IPS-18a (cell line): Measurements from ENCODE around the gene SPOCK1.
"Not testable (repeated sequence)": the region's sequence is repeated elsewhere in the genome, so short reads cannot be mapped to it uniquely, and the experiment has no call there.

Experiments
- H3K27ac ChIP-seq: one replicate; pipeline ENCODE4 v1.5.1; 2013; ENCODE audit warnings: low read length
- H3K27me3 ChIP-seq: one replicate; pipeline ENCODE4 v1.6.1; 2013; ENCODE audit warnings: mild to moderate bottlenecking, low read length; ENCODE audit not compliant: control insufficient read depth, insufficient read depth
- H3K36me3 ChIP-seq: one replicate; pipeline ENCODE4 v1.6.1; 2013; ENCODE audit warnings: low read depth, low read length; ENCODE audit not compliant: control insufficient read depth
- H3K4me1 ChIP-seq: one replicate; pipeline ENCODE4 v1.6.1; 2013; ENCODE audit warnings: low read depth, low read length; ENCODE audit not compliant: control insufficient read depth
- H3K4me3 ChIP-seq: one replicate; pipeline ENCODE4 v1.5.1; 2013; ENCODE audit warnings: low read length
- H3K9ac ChIP-seq: one replicate; pipeline ENCODE4 v1.6.1; 2013; ENCODE audit warnings: mild to moderate bottlenecking, low read length, moderate library complexity
- H3K9me3 ChIP-seq: one replicate; pipeline ENCODE4 v1.6.1; 2013; ENCODE audit warnings: low read depth, low read length; ENCODE audit not compliant: control insufficient read depth

The SPOCK1 gene

DNA sequence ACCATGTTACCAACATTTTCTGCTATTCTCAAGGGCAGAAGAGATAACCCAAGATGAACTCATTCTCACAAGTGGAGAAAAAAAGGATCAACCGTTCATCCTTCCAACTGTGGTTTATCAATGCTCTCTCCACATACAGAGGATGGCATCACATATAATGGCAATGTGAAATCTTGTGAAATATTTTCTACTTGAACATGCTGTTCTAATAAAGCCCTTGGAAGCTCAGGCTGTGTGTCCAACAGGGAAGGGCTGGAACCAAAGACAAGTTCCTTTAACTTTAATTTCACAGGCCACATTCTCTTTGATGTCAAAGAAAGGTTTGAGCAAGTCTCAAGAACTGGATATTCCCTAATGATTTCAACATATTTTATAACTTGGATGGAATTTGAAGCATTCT lies 230.5 kb downstream of the SPOCK1 start:
- Histone ChIP-seq H3K27ac (no peak overlapping the region), H3K27me3 (no peaks in the 10 kb centered on the region), H3K9me3 (no peaks in the 10 kb centered on the region), H3K4me3 (no peak overlapping the region), H3K36me3 (no peaks in the 10 kb centered on the region), H3K4me1 (no peaks in the 10 kb centered on the region), H3K9ac (no peak overlapping the region)

GRCh38 chr5:137266186-137266585 lies 232.9 kb downstream of the SPOCK1 start:
- no peaks in the 10 kb centered on the region for H3K9me3 ChIP-seq
- H3K36me3 ChIP-seq: no peaks in the 10 kb centered on the region
- no peak overlapping the region for H3K9ac ChIP-seq
- H3K4me3 ChIP-seq: no peak overlapping the region
- no peaks in the 10 kb centered on the region for H3K27me3 ChIP-seq
- H3K27ac ChIP-seq: no peak overlapping the region
- H3K4me1 ChIP-seq: no peaks in the 10 kb centered on the region

- Histone ChIP-seq H3K36me3 (no peaks in the 10 kb centered on the region), H3K27me3 (no peaks in the 10 kb centered on the region), H3K9ac (no peak overlapping the region), H3K27ac (no peak overlapping the region), H3K4me1 (no peaks in the 10 kb centered on the region), H3K4me3 (no peak overlapping the region), H3K9me3 (no peaks in the 10 kb centered on the region)
These were observed 233.7 kb downstream of the SPOCK1 start for GRCh38 chr5:137265457-137265856.

DNA sequence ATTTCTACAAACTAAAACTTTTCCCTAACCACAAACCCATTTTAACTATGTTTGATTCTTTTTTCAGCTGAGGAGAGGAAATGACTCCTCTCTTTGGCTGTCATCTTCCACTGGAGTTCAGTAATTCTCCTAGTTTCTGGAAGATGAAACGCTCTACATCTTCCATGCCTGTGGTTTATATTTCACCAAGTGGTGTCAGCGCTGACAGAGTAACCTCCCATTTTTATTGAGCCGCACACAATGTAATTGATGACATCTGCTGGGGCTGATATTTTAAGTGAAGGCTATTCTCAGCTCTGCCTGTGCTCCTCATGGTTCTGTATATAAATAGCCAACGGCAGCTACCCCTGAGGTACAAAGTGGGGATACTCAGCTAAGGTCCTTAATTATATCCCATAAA lies 234.6 kb downstream of the SPOCK1 start:
- Histone ChIP-seq H3K9me3 (no peaks in the 10 kb centered on the region), H3K9ac (no peak overlapping the region), H3K27me3 (no peaks in the 10 kb centered on the region), H3K36me3 (no peaks in the 10 kb centered on the region), H3K27ac (no peak overlapping the region), H3K4me1 (no peaks in the 10 kb centered on the region), H3K4me3 (no peak overlapping the region)

DNA sequence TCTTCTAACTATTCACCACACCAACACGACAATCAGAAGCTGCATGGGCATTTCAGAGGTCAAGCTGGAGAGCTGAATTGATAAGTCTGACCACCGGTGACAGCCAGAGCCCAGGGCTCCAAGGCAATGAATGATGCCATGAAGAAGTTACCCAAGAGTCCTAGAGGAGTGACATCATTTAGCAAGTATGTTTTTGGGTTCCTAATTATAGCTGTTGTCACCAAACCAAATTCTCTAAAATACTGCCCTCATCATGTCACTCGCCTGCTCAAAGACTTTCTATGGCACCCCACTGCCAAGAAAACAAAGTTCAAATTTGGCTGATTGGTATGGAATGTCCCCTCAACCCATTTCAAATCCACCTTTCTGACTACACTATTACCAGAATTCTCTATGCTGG lies 235.1 kb downstream of the SPOCK1 start:
- Histone ChIP-seq H3K36me3 (no peaks in the 10 kb centered on the region), H3K27ac (no peak overlapping the region), H3K9ac (no peak overlapping the region), H3K27me3 (no peaks in the 10 kb centered on the region), H3K9me3 (no peaks in the 10 kb centered on the region), H3K4me1 (no peaks in the 10 kb centered on the region), H3K4me3 (no peak overlapping the region)

DNA sequence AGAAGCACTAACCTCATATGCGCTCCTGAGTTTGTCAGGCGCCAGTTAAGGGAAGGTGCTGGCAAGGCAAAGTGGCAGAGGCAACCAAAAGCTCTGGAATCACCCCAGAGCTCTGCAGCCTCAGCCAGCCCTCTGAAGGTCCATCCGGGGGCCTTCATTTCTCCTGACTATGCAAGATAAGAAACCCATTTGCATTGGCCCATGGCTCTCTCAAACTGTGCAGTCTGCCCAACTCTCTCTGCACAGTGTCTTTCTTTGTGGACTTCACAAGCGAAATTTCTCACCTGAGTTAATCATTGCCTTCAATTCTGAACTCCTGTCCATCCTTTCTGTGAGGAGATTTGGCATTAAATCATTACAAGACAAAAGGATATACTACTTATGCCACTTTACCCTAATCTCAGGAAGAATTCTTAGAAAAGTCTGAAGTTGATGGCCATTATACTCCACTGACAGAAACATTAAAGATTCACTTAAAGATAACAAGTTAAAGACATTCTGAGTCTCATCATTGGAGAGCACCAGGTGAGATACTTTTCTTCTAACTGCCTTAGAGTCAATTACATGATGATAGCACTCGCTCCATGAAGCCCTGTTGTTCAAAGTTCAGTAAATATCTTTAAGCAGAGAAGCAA lies 235.6 kb downstream of the SPOCK1 start:
- H3K4me1 ChIP-seq: no peaks in the 10 kb centered on the region
- H3K27ac ChIP-seq: no peak overlapping the region
- H3K9me3 ChIP-seq: no peaks in the 10 kb centered on the region
- no peaks in the 10 kb centered on the region for H3K27me3 ChIP-seq
- H3K9ac ChIP-seq: no peak overlapping the region
- no peak overlapping the region for H3K4me3 ChIP-seq
- H3K36me3 ChIP-seq: no peaks in the 10 kb centered on the region

DNA sequence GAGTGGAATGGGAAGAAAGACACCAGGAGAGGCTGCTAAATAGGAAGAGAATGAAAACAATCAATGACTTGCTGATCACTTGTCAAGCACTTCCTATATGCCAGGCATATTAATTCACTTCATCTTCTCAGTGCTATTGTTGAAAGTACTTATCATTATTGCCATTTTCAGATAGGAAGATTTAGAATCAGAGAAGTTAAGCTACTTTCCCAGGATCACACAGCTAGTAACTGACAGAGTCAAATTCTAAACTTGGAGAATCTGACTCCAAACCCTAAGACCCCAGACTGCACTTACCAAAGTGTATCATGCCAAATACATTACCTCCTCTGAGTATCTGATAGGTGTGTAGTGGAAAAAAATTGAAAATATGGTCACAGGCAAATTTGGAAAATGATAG lies 236.3 kb downstream of the SPOCK1 start:
- H3K9me3 ChIP-seq: no peaks in the 10 kb centered on the region
- H3K27me3 ChIP-seq: no peaks in the 10 kb centered on the region
- no peak overlapping the region for H3K4me3 ChIP-seq
- no peaks in the 10 kb centered on the region for H3K4me1 ChIP-seq
- H3K27ac ChIP-seq: no peak overlapping the region
- no peaks in the 10 kb centered on the region for H3K36me3 ChIP-seq
- H3K9ac ChIP-seq: no peak overlapping the region

GRCh38 chr5:137260820-137261695 lies 238.1 kb downstream of the SPOCK1 start:
- H3K9me3 ChIP-seq: no peaks in the 10 kb centered on the region
- H3K4me1 ChIP-seq: no peaks in the 10 kb centered on the region
- H3K4me3 ChIP-seq: no peak overlapping the region
- no peaks in the 10 kb centered on the region for H3K36me3 ChIP-seq
- no peaks in the 10 kb centered on the region for H3K27me3 ChIP-seq
- no peak overlapping the region for H3K27ac ChIP-seq
- no peak overlapping the region for H3K9ac ChIP-seq

DNA sequence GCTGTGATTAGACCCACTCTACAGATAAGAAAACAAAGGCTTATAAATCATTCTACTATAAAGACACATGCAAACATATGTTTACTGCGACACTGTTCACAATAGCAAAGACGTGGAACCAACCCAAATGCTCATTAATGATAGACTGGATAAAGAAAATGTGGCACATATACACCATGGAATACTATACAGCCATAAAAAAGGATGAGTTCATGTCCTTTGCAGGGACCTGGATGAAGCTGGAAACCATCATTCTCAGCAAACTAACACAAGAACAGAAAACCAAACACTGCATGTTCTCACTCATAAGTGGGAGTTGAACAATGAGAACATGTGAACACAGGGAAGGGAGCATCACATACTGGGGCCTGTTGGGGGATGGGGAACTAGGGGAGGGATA lies 240.0 kb downstream of the SPOCK1 start:
- not testable (repeated sequence) for H3K27ac ChIP-seq, H3K4me1 ChIP-seq, H3K9ac ChIP-seq, H3K27me3 ChIP-seq, H3K36me3 ChIP-seq, H3K9me3 ChIP-seq, H3K4me3 ChIP-seq

DNA sequence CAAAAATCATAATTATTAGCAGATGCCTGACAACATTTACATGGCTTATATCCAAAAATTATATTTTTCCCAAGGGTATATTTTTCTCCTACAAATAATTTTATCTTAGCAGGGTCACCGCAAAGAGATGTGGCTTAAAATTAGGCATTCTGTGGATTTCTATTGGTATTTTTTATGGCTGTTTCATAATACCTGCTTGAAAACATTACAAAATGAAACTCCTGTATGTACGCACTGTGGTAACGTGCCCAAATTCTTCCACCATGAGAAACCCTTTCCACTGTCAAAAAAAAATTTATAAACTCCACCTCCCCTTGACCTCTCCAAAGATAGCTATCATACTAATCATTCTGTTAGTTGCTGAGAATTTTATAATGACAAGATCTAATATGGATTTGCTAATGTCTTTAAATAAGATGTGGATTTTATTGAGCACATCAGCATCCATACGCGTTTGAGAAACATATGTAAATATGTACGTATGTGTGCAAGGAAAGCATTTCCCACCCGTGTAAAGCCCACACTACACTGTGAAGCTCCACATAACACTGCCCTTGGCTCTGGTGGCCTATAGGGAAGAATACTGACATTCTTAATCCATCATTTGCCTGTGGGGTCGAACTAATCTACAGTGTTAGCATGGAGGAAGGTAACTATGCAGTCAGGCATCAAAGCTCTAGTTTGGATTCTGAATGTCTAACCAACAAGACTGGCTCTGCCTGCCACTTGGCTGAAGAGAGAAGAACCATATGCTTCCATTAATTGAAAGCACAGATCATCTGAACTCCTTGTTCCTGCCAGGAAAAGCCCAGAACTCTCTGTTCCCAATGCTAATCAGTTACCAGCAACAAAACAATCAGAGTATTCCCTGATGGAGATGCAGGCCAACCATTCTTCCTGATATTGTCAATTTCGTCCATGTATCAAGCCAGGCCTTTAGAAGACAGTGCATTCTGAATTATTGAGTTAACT lies 244.7 kb downstream of the SPOCK1 start:
- Histone ChIP-seq H3K9me3 (no peaks in the 10 kb centered on the region), H3K9ac (no peak overlapping the region), H3K27ac (no peak overlapping the region)

DNA sequence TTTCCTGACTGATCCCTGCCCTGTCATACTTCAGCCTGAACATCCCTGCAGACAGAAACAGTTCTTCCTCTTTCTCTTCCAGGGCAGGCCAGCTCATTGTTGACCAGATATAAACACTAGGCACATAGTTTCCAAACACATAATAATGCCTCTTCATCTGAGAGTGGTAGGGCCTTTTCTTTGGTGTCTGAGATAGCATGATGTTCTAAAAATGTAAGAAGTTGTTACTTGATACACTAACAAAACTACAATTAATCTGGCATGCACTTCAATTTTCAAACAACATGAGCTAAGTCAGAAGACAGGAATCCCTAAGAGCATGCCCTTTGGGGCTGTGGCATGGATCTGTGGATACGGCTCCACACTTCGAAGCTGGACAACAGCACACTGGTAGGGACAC lies 246.6 kb downstream of the SPOCK1 start:
- H3K27ac ChIP-seq: no peak overlapping the region
- no peaks in the 10 kb centered on the region for H3K9me3 ChIP-seq
- no peaks in the 10 kb centered on the region for H3K4me1 ChIP-seq
- no peaks in the 10 kb centered on the region for H3K36me3 ChIP-seq
- H3K27me3 ChIP-seq: no peaks in the 10 kb centered on the region
- H3K4me3 ChIP-seq: no peak overlapping the region
- no peak overlapping the region for H3K9ac ChIP-seq

More for the DNA sequence above, 244.7 kb downstream of the SPOCK1 start:
- Histone ChIP-seq H3K36me3 (no peaks in the 10 kb centered on the region), H3K4me1 (no peaks in the 10 kb centered on the region), H3K27me3 (no peaks in the 10 kb centered on the region), H3K4me3 (no peak overlapping the region)
